Lower lobe of right lung (tissue), 2 donors: ENCODE results near the gene TCP11L2. TPM values are rescaled to one million over a fixed set of nuclear protein-coding genes. Genes with fewer than 3 reads are reported as not detected.

Source experiments
- ATAC-seq, 2 donors: fragments of 200-7000 bp; cut with Tn5 transposase; one replicate each; pipeline ENCODE4 v1.9.1; 2020 to 2022; ENCODE audit warnings: mild to moderate bottlenecking in 2 of 2, moderate library complexity in 2 of 2
- DNase-seq: peaks from one replicate; pipeline ENCODE4 v3.0.0-alpha.2; 2020
- H3K27ac ChIP-seq: fragments of 200-600 bp; one replicate; pipeline ENCODE4 v1.8.0; 2022
- H3K27me3 ChIP-seq: fragments of 200-600 bp; one replicate; pipeline ENCODE4 v1.8.0; 2022; ENCODE audit warnings: low read depth
- H3K36me3 ChIP-seq: fragments of 200-600 bp; one replicate; pipeline ENCODE4 v1.8.0; 2022; ENCODE audit warnings: mild to moderate bottlenecking
- H3K4me1 ChIP-seq: fragments of 200-600 bp; one replicate; pipeline ENCODE4 v1.8.0; 2022
- H3K4me3 ChIP-seq: fragments of 200-600 bp; one replicate; pipeline ENCODE4 v1.8.0; 2022; ENCODE audit warnings: mild to moderate bottlenecking
- H3K9me3 ChIP-seq: fragments of 200-600 bp; one replicate; pipeline ENCODE4 v1.8.0; 2022
- intact Hi-C: fragments of 100-400 bp; cut with DNase I; formaldehyde crosslinking; loops from one replicate; pipeline ENCODE4 v1.11.0; 2022
- total RNA-seq: library from RNA; stranded (reverse); fragmentation: NEBNext Ultra II Directional; extraction: Animal tissue kit (Norgen Biotek cat#: 25700); gene quantifications from one replicate; pipeline ENCODE4 v1.2.1, GENCODE V29; 2021
- TF ChIP-seq, protein P1 (sequence below): fragments of 200-600 bp; IDR thresholded peaks from one replicate; pipeline ENCODE4 v1.8.0; 2022; ENCODE audit warnings: antibody characterized with exemption, mild to moderate bottlenecking
- donor health status: DM: no; HTN: yes; CAD: no; lungs with severe emphysema.

TCP11L2 gene
- total RNA-seq, 1 donor from 2014 or later, result 56.1 TPM

GRCh38 chr12:106344131-106344530, 41.6 kb downstream of the TCP11L2 start:
- H3K4me3 ChIP-seq, result no peak overlapping the region
- H3K9me3 ChIP-seq, result no peaks in the 10 kb centered on the region
- H3K27me3 ChIP-seq, result no peaks in the 10 kb centered on the region
- intact Hi-C loops, result no loop called here
- no peak for ATAC-seq
- TF ChIP-seq, protein P1, sequence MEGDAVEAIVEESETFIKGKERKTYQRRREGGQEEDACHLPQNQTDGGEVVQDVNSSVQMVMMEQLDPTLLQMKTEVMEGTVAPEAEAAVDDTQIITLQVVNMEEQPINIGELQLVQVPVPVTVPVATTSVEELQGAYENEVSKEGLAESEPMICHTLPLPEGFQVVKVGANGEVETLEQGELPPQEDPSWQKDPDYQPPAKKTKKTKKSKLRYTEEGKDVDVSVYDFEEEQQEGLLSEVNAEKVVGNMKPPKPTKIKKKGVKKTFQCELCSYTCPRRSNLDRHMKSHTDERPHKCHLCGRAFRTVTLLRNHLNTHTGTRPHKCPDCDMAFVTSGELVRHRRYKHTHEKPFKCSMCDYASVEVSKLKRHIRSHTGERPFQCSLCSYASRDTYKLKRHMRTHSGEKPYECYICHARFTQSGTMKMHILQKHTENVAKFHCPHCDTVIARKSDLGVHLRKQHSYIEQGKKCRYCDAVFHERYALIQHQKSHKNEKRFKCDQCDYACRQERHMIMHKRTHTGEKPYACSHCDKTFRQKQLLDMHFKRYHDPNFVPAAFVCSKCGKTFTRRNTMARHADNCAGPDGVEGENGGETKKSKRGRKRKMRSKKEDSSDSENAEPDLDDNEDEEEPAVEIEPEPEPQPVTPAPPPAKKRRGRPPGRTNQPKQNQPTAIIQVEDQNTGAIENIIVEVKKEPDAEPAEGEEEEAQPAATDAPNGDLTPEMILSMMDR, result no peak
- peaks cover 31% of the 10 kb centered on the region for H3K4me1 ChIP-seq
- no peak for DNase-seq
- H3K36me3 ChIP-seq, result peaks cover 44% of the 10 kb centered on the region
- peak overlapping the region; percentile 8 for H3K27ac ChIP-seq

DNA sequence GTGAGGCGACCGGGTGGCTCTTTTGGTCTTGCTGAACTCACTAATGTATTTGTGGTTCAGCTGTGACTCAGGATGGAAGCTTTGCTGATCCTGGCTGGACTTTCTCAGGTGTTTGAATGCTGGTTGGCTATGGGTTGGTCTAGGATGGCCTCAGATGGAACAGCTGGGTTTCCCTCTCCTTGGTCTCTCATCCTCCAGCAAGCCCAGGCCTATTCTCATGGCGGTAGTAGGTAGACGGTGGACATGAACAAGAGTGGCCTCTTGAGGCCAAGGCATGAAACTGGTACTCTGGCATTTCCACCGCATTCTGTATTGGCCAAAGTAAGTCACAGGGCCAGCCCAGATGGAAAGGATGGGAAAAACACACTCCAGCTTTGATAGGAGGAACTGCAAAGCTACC, 43.2 kb downstream of the TCP11L2 start:
- intact Hi-C loops, result no loop called here
- Histone ChIP-seq H3K9me3 (no peaks in the 10 kb centered on the region), H3K27me3 (no peaks in the 10 kb centered on the region), H3K27ac (no peak overlapping the region), H3K4me1 (peaks cover 30% of the 10 kb centered on the region), H3K4me3 (no peak overlapping the region), H3K36me3 (peaks cover 40% of the 10 kb centered on the region)
- TF ChIP-seq, protein P1, result peak; percentile 44
- peak; percentile 66 to 71 for ATAC-seq
- no peak for DNase-seq

DNA sequence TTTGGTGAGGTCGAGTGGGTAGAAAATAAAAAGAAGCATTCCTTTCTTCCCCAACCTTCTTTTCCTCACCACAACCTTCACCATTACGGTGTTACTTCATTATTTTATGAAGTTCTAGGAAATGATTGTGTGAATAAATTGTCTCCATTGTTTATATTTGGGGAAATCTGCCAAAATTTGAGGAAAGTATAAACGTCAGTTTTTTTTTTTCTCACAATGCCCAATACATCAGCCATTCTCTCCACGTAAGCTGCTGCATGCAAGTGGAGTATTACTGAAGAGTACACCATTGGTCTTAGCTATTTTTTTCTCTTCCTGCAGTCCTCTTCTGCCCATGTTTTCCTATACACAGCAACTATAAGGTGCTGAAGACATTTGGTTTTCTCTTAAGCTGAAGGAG, 45.9 kb downstream of the TCP11L2 start:
- Histone ChIP-seq H3K9me3 (no peaks in the 10 kb centered on the region), H3K4me1 (peaks cover 4% of the 10 kb centered on the region), H3K27ac (no peak overlapping the region), H3K4me3 (no peak overlapping the region), H3K36me3 (peaks cover 23% of the 10 kb centered on the region), H3K27me3 (no peaks in the 10 kb centered on the region)
- ATAC-seq (no peak), DNase-seq (no peak)
- TF ChIP-seq, protein P1, result no peak
- intact Hi-C loops, result no loop called here

- Histone ChIP-seq H3K4me3 (no peak overlapping the region), H3K36me3 (peaks cover 4% of the 10 kb centered on the region), H3K9me3 (no peaks in the 10 kb centered on the region), H3K27ac (no peak overlapping the region), H3K4me1 (peaks cover 10% of the 10 kb centered on the region), H3K27me3 (no peaks in the 10 kb centered on the region)
- TF ChIP-seq, protein P1, result no peak
- intact Hi-C loops, result loop anchor here (10.0 kb wide), 1 partner anchor 48 kb away; the partner anchor contains the start of gene TCP11L2
- ATAC-seq (no peak), DNase-seq (no peak)
Observed at GRCh38 chr12:106353175-106353574, 50.6 kb downstream of the TCP11L2 start.

DNA sequence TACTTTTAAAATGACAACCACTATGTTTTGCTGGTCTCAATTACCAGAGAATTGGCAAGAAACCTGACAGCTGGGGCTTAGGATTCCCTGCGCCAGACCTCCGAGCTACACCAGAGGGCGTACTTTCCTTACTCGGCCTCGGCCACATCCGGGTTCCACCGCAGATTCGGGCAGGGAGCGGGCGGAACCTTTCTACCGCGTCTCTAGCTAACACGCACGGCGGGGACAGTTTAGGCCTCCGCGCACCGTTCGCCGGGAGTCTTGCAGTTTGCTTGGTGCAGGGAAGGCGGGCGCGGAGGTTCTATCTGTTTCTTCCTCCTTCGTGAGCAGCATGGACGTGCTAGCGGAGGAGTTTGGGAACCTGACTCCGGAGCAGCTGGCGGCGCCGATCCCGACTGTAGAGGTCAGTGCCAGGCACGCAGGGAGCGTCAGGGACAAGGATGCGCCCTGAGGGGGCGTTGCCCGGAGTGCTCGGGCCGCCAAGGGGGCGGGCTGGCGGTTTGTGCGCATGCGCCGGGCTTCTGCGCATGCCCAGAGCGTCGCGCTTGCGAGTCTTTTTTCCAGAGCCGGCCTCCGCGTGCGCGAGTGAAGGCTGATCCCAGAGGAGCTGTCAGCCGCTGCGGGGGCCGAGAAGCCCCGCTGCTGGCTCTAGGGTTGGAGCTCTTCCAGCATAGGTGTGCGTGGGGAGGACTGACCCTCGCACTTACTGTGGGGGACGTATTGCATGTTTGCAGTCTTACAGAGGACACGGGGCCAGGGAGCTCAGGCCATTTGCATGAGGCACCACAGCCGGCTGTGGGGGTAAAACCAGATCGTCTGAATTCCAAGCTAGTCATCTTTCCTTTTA, 55.2 kb downstream of the TCP11L2 start, which contains the start of gene POLR3B:
Gene POLR3B (plus strand): TSS at position 200 of the 847 bp plus-strand sequence. CDS start 132 bp downstream, at position 332.
- peak within 1 kb of the TSS; percentile 93 for H3K27ac ChIP-seq
- ATAC-seq (peak; percentile 95 to 98), DNase-seq (peak; percentile 97)
- no peaks in the 10 kb centered on the region for H3K27me3 ChIP-seq
- H3K9me3 ChIP-seq, result no peaks in the 10 kb centered on the region
- TF ChIP-seq, protein P1, result peak; percentile 92
- peak within 1 kb of the TSS; percentile 78 for H3K4me3 ChIP-seq
- intact Hi-C loops, result loop anchor here (10.0 kb wide), 1 partner anchor 53 kb away; the partner anchor contains the start of gene TCP11L2
- H3K36me3 ChIP-seq, result no peaks in the 10 kb centered on the region
- H3K4me1 ChIP-seq, result peaks cover 21% of the 10 kb centered on the region
